CD4-positive, alpha-beta T cell (primary cell): ENCODE measurements around the gene SCUBE1. TPM values are rescaled to one million over a fixed set of nuclear protein-coding genes. Genes with fewer than 3 reads are reported as not detected.

Source experiments
- ATAC-seq: fragments of 200-7000 bp; cut with Tn5 transposase; one replicate; pipeline ENCODE4 v1.10.0; 2022; ENCODE audit warnings: mild to moderate bottlenecking; ENCODE audit not compliant: poor library complexity
- CTCF ChIA-PET: fragments of 350-600 bp; sonication (Branson Sonifier 250); formaldehyde crosslinking; loops from one replicate; lab custom pipeline; 2021; ENCODE audit warnings: antibody characterized with exemption, inconsistent platforms; lab: Charles Lee
- POLR2A ChIA-PET: fragments of 350-600 bp; sonication (Branson Sonifier 250); formaldehyde crosslinking; loops from one replicate; lab custom pipeline; 2021; ENCODE audit warnings: antibody characterized with exemption, inconsistent platforms; lab: Charles Lee
- DNase-seq, 14 experiments: peaks; one replicate each; pipeline ENCODE4 v3.0.0-alpha.2; 2013 to 2020; ENCODE audit warnings: mixed read lengths in 2 of 14
- H3K27ac ChIP-seq, 2 donors: one replicate each; pipeline versions ENCODE4 v1.5.1 to v1.7.0; 2013; ENCODE audit warnings: low read length in 2 of 2, low read depth in 1 of 2, mild to moderate bottlenecking in 1 of 2
- H3K27me3 ChIP-seq, 2 experiments: 1 replicate in 1 of 2; 2 replicates in 1 of 2; pipeline versions ENCODE4 v1.6.1 to v1.7.0; 2013; ENCODE audit warnings: low read length in 2 of 2, control low read depth in 1 of 2, mild to moderate bottlenecking in 1 of 2, moderate library complexity in 1 of 2; ENCODE audit not compliant: insufficient read depth in 2 of 2, control insufficient read depth in 1 of 2
- H3K36me3 ChIP-seq: one replicate; pipeline ENCODE4 v1.6.1; 2013; ENCODE audit warnings: low read length, control low read depth; ENCODE audit not compliant: insufficient read depth
- H3K4me1 ChIP-seq: one replicate; pipeline ENCODE4 v1.6.1; 2013; ENCODE audit warnings: low read length, control low read depth; ENCODE audit not compliant: insufficient read depth
- H3K4me3 ChIP-seq: one replicate; pipeline ENCODE4 v1.5.1; 2013; ENCODE audit warnings: mild to moderate bottlenecking, low read length, moderate library complexity
- H3K9me3 ChIP-seq, 2 experiments: 1 replicate in 1 of 2; 2 replicates in 1 of 2; pipeline versions ENCODE4 v1.6.1 to v1.7.0; 2013; ENCODE audit warnings: low read length in 2 of 2, mild to moderate bottlenecking in 2 of 2, control low read depth in 1 of 2, moderate library complexity in 1 of 2; ENCODE audit not compliant: control insufficient read depth in 1 of 2, insufficient read depth in 1 of 2
- H3K27ac Mint-ChIP-seq: one replicate; pipeline ENCODE4 v1.8.0; 2020; ENCODE audit warnings: mixed read lengths
- H3K27me3 Mint-ChIP-seq: one replicate; pipeline ENCODE4 v1.8.0; 2021; ENCODE audit warnings: mixed read lengths
- H3K36me3 Mint-ChIP-seq: one replicate; pipeline ENCODE4 v1.8.0; 2021; ENCODE audit warnings: low read depth, mixed read lengths
- H3K4me1 Mint-ChIP-seq: one replicate; pipeline ENCODE4 v1.8.0; 2021; ENCODE audit warnings: low read depth, mixed read lengths
- H3K4me3 Mint-ChIP-seq: one replicate; pipeline ENCODE4 v1.8.0; 2020; ENCODE audit warnings: mild to moderate bottlenecking, mixed read lengths
- H3K9me3 Mint-ChIP-seq: one replicate; pipeline ENCODE4 v1.8.0; 2020; ENCODE audit warnings: mixed read lengths
- CTCF ChIP-seq: fragments of 200-600 bp; IDR thresholded peaks from one replicate; pipeline ENCODE4 v1.8.0; 2022; ENCODE audit warnings: antibody characterized with exemption, mild to moderate bottlenecking
- intact Hi-C, 2 experiments: fragments of 100-400 bp; cut with DNase I in 1 of 2; cut with micrococcal nuclease in 1 of 2; formaldehyde crosslinking; loops; one replicate each; pipeline versions ENCODE4 v1.15.1 to v1.9.0; 2023 to 2025; cut with DNase I, micrococcal nuclease
- total RNA-seq, 174 experiments: library from RNA in 2 of 174; stranded (reverse) in 2 of 174; gene quantifications; one replicate each; pipeline ENCODE4 v1.2.3 and lab custom pipeline; 2021 to 2026

The SCUBE1 gene
- total RNA-seq, 2 experiments from 2014 or later: not detected

- H3K4me1 Mint-ChIP-seq: peaks cover 43% of the 10 kb centered on the region
- ChIA-PET POLR2A (no interaction called here), CTCF (interaction anchor here (1.3 kb wide), 1 partner anchor 86 kb away, joined by 5 read pairs; no protein-coding TSS in a partner anchor)
- H3K36me3 ChIP-seq: no peaks in the 10 kb centered on the region
- ATAC-seq (no peak), DNase-seq (no peak)
- H3K4me1 ChIP-seq: peaks cover 36% of the 10 kb centered on the region
- H3K27me3 ChIP-seq: no peaks in the 10 kb centered on the region
- H3K27me3 Mint-ChIP-seq: peaks cover 8% of the 10 kb centered on the region
- H3K36me3 Mint-ChIP-seq: no peaks in the 10 kb centered on the region
- intact Hi-C loops: no loop called here
- no peak for TF ChIP-seq CTCF
- H3K9me3 ChIP-seq: no peaks in the 10 kb centered on the region
- no peak overlapping the region for H3K27ac Mint-ChIP-seq
- H3K4me3 ChIP-seq: no peak overlapping the region
- H3K27ac ChIP-seq: no peak overlapping the region
- no peaks in the 10 kb centered on the region for H3K9me3 Mint-ChIP-seq
- no peak overlapping the region for H3K4me3 Mint-ChIP-seq
Observed at GRCh38 chr22:43260331-43261231, 82.6 kb downstream of the SCUBE1 start.

- H3K36me3 Mint-ChIP-seq: no peaks in the 10 kb centered on the region
- Histone ChIP-seq H3K27ac (no peak overlapping the region), H3K36me3 (no peaks in the 10 kb centered on the region), H3K4me1 (peaks cover 9% of the 10 kb centered on the region), H3K27me3 (no peaks in the 10 kb centered on the region), H3K4me3 (no peak overlapping the region), H3K9me3 (no peaks in the 10 kb centered on the region)
- intact Hi-C loops: no loop called here
- TF ChIP-seq CTCF: no peak
- no peak for DNase-seq
- no peaks in the 10 kb centered on the region for H3K9me3 Mint-ChIP-seq
- H3K4me3 Mint-ChIP-seq: no peak overlapping the region
- H3K27me3 Mint-ChIP-seq: peaks cover 8% of the 10 kb centered on the region
- H3K4me1 Mint-ChIP-seq: peaks cover 23% of the 10 kb centered on the region
- H3K27ac Mint-ChIP-seq: no peak overlapping the region
- ATAC-seq: no peak
- ChIA-PET CTCF (no interaction called here), POLR2A (no interaction called here)
Observed at GRCh38 chr22:43257961-43258360, 85.2 kb downstream of the SCUBE1 start.

GRCh38 chr22:43257549-43257948, 85.6 kb downstream of the SCUBE1 start:
- Histone ChIP-seq H3K9me3 (no peaks in the 10 kb centered on the region), H3K4me1 (peaks cover 5% of the 10 kb centered on the region), H3K36me3 (no peaks in the 10 kb centered on the region), H3K27ac (no peak overlapping the region), H3K4me3 (no peak overlapping the region), H3K27me3 (no peaks in the 10 kb centered on the region)
- ATAC-seq (no peak), DNase-seq (no peak)
- TF ChIP-seq CTCF: no peak
- no peaks in the 10 kb centered on the region for H3K36me3 Mint-ChIP-seq
- H3K27ac Mint-ChIP-seq: no peak overlapping the region
- ChIA-PET POLR2A (no interaction called here), CTCF (no interaction called here)
- H3K27me3 Mint-ChIP-seq: peaks cover 8% of the 10 kb centered on the region
- H3K4me3 Mint-ChIP-seq: no peak overlapping the region
- peaks cover 19% of the 10 kb centered on the region for H3K4me1 Mint-ChIP-seq
- intact Hi-C loops: no loop called here
- no peaks in the 10 kb centered on the region for H3K9me3 Mint-ChIP-seq
